ENCODE measurements around the gene P4HA2. TPM values are rescaled to one million over a fixed set of nuclear protein-coding genes. Genes with fewer than 3 reads are reported as not detected.

The P4HA2 gene
- total and polyA plus RNA-seq, 2 donors (not counting 3 experiments of a cell fraction or from before 2014, with no cell fraction given) = 37.6 to 58.7 TPM

- TF ChIP-seq GATA2 (IDR thresholded peaks at IDR 0.05; ENCODE audit: insufficient read depth, insufficient read length, low read depth, low read length) = no peak
- no peak for TF ChIP-seq MYC (IDR thresholded peaks at IDR 0.05; ENCODE audit: low read depth, low read length)
- TF ChIP-seq POLR2AphosphoS5 (IDR thresholded peaks at IDR 0.05; ENCODE audit: insufficient read depth, low read depth, low read length) = no peak
- TF ChIP-seq POLR2A (IDR thresholded peaks at IDR 0.05; ENCODE audit: low read depth, low read length) = no peak
- no peak for TF ChIP-seq MAX (IDR thresholded peaks at IDR 0.05; ENCODE audit: insufficient read depth, insufficient read length)
- no peak for TF ChIP-seq JUN (IDR thresholded peaks at IDR 0.05; ENCODE audit: borderline replicate concordance, insufficient read depth, insufficient read length, low read depth)
- TF ChIP-seq FOS (IDR thresholded peaks at IDR 0.05; ENCODE audit: borderline replicate concordance, insufficient read depth, low read length) = no peak
- no peak for TF ChIP-seq CTCF (IDR thresholded peaks at IDR 0.05; ENCODE audit: extremely low read depth in 1 of 2, insufficient read depth in 1 of 2, low read depth in 1 of 2, low read length in 2 of 2)
- no peak for TF ChIP-seq EZH2 (IDR thresholded peaks at IDR 0.05; ENCODE audit: borderline replicate concordance, low read depth, low read length, severe bottlenecking)
- POLR2A ChIA-PET = no interaction called here
- no peaks in the 10 kb centered on the region for H3K9me3 ChIP-seq (replicated peaks; ENCODE audit: control insufficient read depth, insufficient read depth, low read length)
- no peak overlapping the region for H3K4me3 ChIP-seq (replicated peaks in 1 of 3; ENCODE audit: insufficient read depth in 1 of 3, low read depth in 1 of 3, low read length in 3 of 3)
- intact Hi-C loops (cut with micrococcal nuclease) (no loop called here), dilution Hi-C loops (cut with MboI; ENCODE audit: extremely low pct_ligation_motif_present, low sequenced_read_pairs) (no loop called here)
- H3K27me3 ChIP-seq (ENCODE audit: control insufficient read depth in 2 of 2, insufficient read depth in 2 of 2, low read length in 2 of 2) = no peaks in the 10 kb centered on the region
- H2AFZ ChIP-seq (ENCODE audit: low read depth, low read length) = no peak overlapping the region
- FAIRE-seq (no peak), DNase-seq (ENCODE audit: low read depth, low spot score) (no peak)
- no peaks in the 10 kb centered on the region for H3K9me1 ChIP-seq (replicated peaks; ENCODE audit: control insufficient read depth, extremely low read depth, insufficient read depth, low read length)
- no peak overlapping the region for H3K4me2 ChIP-seq (ENCODE audit: insufficient read depth, low read length)
- H3K9ac ChIP-seq (replicated peaks; ENCODE audit: extremely low read depth, insufficient read depth, low read length) = no peak overlapping the region
- H3K36me3 ChIP-seq (ENCODE audit: control insufficient read depth in 2 of 2, extremely low read depth in 1 of 2, insufficient read depth in 2 of 2, low read length in 2 of 2) = no peaks in the 10 kb centered on the region
- H3K79me2 ChIP-seq (ENCODE audit: control insufficient read depth, insufficient read depth, low read length) = no peaks in the 10 kb centered on the region
- H3K4me1 ChIP-seq (ENCODE audit: control insufficient read depth, extremely low read depth, insufficient read depth, low read length) = peaks cover 13% of the 10 kb centered on the region
- CTCF ChIA-PET = interaction anchor here (1.0 kb wide), 1 partner anchor 58 kb away, joined by 3 read pairs; no protein-coding TSS in a partner anchor
- BruUV-seq (replicated peaks) = no TSS peak
- no peak overlapping the region for H3K27ac ChIP-seq (ENCODE audit: insufficient read depth, low read depth, low read length)
- no peaks in the 10 kb centered on the region for H4K20me1 ChIP-seq (replicated peaks; ENCODE audit: control insufficient read depth, extremely low read depth, insufficient read depth, low read length)
Measured at GRCh38 chr5:132176521-132176945, 51.1 kb downstream of the P4HA2 start.

All from endothelial cell of umbilical vein (primary cell).